Fibroblast of skin of back (primary cell): ENCODE data around the gene HOXD11.

Source experiments
- DNase-seq: peaks from one replicate; pipeline ENCODE4 v3.0.0-alpha.2; 2013

HOXD11 gene

GRCh38 chr2:176149481-176149938 is 42.4 kb downstream of the HOXD11 start:
- DNase-seq, result no peak

- DNase-seq, result no peak
These were observed 43.0 kb downstream of the HOXD11 start for GRCh38 chr2:176149939-176150583.

- DNase-seq, result no peak
These were observed 43.7 kb downstream of the HOXD11 start for GRCh38 chr2:176150584-176151441.

GRCh38 chr2:176151442-176152287 is 44.6 kb downstream of the HOXD11 start, which contains the start of gene HOXD4:
Gene HOXD4 (plus strand): TSS chr2:176151550. CDS start chr2:176151634, 84 bp downstream.
- no peak for DNase-seq

- no peak for DNase-seq
These were observed 45.5 kb downstream of the HOXD11 start for GRCh38 chr2:176152350-176153181.

GRCh38 chr2:176154576-176155252 is 47.6 kb downstream of the HOXD11 start:
- no peak for DNase-seq

- no peak for DNase-seq
These were observed 48.4 kb downstream of the HOXD11 start for GRCh38 chr2:176155356-176156044.

GRCh38 chr2:176156301-176156806 is 49.3 kb downstream of the HOXD11 start:
- no peak for DNase-seq

GRCh38 chr2:176156807-176157498 is 49.9 kb downstream of the HOXD11 start, which contains the start of gene HOXD3:
Gene HOXD3 (plus strand): TSS chr2:176157307. CDS start chr2:176169115, 11,808 bp downstream.
- DNase-seq, result no peak

- DNase-seq, result peak; percentile 48
These were observed 50.6 kb downstream of the HOXD11 start for GRCh38 chr2:176157499-176158185.

- DNase-seq, result peak; percentile 47
These were observed 51.1 kb downstream of the HOXD11 start for GRCh38 chr2:176158186-176158591.

- DNase-seq, result no peak
These were observed 52.0 kb downstream of the HOXD11 start for GRCh38 chr2:176158855-176159662.
